DND-41 (cell line): ENCODE results near the gene STAU1.

Experiments
- EZH2 ChIP-seq: IDR thresholded peaks from 3 replicates; pipeline ENCODE4 v1.6.1; 2012; ENCODE audit warnings: borderline replicate concordance, low read depth, mild to moderate bottlenecking, moderate library complexity, low read length, inconsistent platforms; ENCODE audit not compliant: severe bottlenecking
- TF ChIP-seq, protein P1 (sequence below): IDR thresholded peaks from 2 replicates; pipeline ENCODE4 v1.5.1; 2012; ENCODE audit warnings: borderline replicate concordance, low read length, moderate library complexity, mild to moderate bottlenecking; ENCODE audit not compliant: poor library complexity, severe bottlenecking; ENCODE audit errors: extremely low read depth

DNA sequence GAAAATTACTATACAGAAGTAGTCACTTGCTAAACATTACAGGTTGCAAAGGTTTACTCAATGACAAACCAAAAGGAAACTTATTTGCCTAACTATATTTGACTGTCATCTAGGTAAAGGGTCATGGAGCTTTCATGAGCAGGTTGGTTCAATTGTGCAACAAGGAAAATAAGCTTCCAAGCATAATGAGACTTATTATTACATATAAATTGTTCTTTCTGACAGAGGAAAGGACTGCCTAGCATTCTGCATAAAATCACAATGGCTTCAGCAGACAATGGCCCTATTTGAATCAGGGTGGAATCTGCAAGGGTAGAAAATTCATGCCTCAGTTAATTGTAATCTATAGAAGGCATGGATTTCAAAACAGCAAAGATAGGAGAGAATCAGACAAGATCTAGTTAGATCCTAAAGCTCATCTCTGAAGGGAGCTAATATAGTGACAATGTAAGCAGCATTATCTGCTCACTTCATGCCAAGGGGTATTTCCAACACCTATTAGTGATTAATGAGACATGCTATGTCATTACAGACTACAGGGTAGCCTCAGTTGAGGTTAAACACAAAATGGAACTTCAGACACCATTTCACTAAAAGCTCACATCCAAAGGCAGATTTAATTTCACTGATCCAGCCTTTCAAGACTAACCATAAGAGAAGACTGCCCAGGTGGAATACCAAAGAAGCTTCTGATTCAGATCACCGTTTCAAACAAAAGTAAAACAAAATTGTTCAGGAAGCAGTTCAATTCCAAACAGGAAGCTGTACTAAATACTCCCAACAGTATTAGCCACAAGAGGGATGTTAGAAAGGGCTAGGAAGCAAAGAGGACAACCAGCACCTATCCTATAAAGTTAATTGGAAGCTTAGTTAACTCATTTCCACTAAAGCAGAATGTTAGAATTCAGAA lies 8.5 kb downstream of the STAU1 start:
- TF ChIP-seq, protein P1, sequence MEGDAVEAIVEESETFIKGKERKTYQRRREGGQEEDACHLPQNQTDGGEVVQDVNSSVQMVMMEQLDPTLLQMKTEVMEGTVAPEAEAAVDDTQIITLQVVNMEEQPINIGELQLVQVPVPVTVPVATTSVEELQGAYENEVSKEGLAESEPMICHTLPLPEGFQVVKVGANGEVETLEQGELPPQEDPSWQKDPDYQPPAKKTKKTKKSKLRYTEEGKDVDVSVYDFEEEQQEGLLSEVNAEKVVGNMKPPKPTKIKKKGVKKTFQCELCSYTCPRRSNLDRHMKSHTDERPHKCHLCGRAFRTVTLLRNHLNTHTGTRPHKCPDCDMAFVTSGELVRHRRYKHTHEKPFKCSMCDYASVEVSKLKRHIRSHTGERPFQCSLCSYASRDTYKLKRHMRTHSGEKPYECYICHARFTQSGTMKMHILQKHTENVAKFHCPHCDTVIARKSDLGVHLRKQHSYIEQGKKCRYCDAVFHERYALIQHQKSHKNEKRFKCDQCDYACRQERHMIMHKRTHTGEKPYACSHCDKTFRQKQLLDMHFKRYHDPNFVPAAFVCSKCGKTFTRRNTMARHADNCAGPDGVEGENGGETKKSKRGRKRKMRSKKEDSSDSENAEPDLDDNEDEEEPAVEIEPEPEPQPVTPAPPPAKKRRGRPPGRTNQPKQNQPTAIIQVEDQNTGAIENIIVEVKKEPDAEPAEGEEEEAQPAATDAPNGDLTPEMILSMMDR = no peak
- no peak for TF ChIP-seq EZH2
